ENCODE measurements around the gene FOXF2.

GRCh38 chr6:1390133-1390945, 963 bp downstream of the FOXF2 start:
- TF ChIP-seq CTCF (conservative IDR thresholded peaks at IDR 0.05; ENCODE audit: low read depth in 2 of 2) = no peak
- TF ChIP-seq POLR2AphosphoS5 (IDR thresholded peaks at IDR 0.05; ENCODE audit: low read depth) = no peak
- no peak for TF ChIP-seq REST (IDR thresholded peaks at IDR 0.05; ENCODE audit: unreplicated experiment)
- peak; percentile 97 for TF ChIP-seq EZH2phosphoT487 (IDR thresholded peaks at IDR 0.05; ENCODE audit: unreplicated experiment)
- no peak for TF ChIP-seq ZNF114 (CRISPR knock-in tag; IDR thresholded peaks at IDR 0.05)
- peak; percentile 100 for TF ChIP-seq EZH2 (IDR thresholded peaks at IDR 0.05; ENCODE audit: low read depth, unreplicated experiment)
- no peak for TF ChIP-seq JUNB (IDR thresholded peaks at IDR 0.05; ENCODE audit: unreplicated experiment)
- no peak for TF ChIP-seq NANOG (IDR thresholded peaks at IDR 0.05; ENCODE audit: borderline replicate concordance)
- TF ChIP-seq CREB1 (CRISPR knock-in tag; IDR thresholded peaks at IDR 0.05; ENCODE audit: low read depth) = no peak

Data from GM23338 (cell line).